Measurements from ENCODE around the gene QSOX1. TPM values are rescaled to one million over a fixed set of nuclear protein-coding genes. Genes with fewer than 3 reads are reported as not detected.
A peak's percentile ranks its signal among the peaks of the same experiment; 100 is the strongest.

The QSOX1 gene
- total RNA-seq, 1 donor from 2014 or later, result 97.8 TPM

DNA sequence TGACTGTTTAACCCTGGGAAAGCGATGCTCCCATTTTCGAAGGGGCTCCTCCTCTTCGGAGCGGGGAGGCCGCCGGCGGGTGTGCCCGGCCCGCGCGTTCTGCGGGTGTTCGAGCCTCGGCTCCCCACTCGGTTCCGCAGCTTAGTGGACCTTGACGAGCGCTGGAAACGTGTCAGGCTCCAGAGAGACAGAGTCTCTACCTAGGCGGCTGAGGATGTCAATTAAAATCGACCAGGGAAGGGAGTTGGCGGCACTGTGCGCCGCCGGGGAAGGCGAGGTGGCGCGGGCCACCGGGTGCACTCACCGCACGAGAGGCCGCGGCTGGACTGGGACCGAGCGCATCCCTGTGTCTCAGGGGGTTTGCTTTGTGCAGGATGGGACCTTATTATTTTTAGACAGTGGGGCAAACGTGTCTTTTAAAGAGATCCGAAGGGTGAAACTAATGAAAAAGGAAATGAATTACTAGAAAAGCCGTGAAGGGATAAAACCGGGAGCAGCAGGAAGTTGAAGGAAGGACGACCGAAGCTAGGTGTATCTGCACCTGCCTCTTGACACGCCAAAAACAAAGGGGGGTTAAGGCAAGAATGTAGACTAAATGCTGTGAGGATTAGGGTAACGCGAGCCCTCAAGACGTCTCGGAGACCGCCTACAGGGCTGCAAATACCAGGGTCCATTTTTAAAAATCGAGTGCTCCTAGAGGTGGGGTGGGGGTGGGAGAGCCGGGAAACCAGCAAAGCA is 81.0 kb downstream of the QSOX1 start:
- no peak for DNase-seq
- intact Hi-C loops (cut with DNase I), result no loop called here
- ATAC-seq (ENCODE audit: poor library complexity), result no peak

- ATAC-seq (ENCODE audit: poor library complexity) (no peak), DNase-seq (no peak)
- intact Hi-C loops (cut with DNase I), result no loop called here
These were observed 82.2 kb downstream of the QSOX1 start for GRCh38 chr1:180236698-180237509.

DNA sequence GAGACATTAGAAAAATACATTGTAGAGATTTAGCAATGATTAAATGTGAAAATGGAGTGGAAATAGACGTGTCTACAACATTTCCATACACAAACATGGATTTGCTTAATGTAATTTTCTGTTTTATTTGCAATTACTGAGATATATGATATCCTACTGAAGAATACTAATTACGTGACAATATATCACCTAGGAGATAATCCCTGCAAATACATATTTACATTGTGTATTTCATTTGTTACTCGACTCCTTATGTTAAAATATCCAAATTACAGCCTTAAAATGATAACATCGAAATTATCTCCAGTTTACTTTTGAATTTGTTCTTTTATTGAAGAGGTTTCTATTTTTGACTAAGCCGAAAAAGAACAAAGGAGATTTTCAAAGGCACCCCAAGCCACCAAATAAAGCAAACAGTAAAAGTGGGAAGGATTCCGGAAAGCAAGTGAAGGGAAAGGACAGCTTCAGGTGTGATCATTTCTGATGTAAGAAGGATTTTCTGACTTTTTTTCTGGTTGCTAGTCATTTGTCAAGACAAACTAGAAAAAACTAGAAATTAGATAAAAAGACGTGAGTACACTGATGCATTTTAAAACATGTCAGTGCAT is 83.3 kb downstream of the QSOX1 start:
- intact Hi-C loops (cut with DNase I), result no loop called here
- ATAC-seq (ENCODE audit: poor library complexity) (no peak), DNase-seq (no peak)

DNA sequence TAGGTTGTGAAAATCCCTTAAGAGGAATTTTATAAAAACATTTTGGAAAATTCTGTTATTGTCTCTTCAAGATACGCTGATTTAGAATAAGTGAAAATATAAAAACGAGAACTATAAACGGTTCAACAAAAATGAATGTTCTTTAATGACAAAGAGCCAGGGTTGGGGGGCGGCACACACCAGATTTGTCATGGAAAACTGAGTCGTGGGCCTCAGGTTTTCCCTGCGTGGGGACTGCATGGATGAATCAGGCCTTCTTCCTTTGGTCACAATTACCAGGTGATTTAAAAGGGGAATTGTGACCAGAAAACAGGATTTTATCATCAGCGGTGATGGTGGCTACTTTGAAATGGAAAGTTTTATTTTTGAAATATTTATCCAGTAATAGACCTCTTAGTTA is 84.0 kb downstream of the QSOX1 start:
- DNase-seq, result no peak
- ATAC-seq (ENCODE audit: poor library complexity), result no peak
- intact Hi-C loops (cut with DNase I), result no loop called here

DNA sequence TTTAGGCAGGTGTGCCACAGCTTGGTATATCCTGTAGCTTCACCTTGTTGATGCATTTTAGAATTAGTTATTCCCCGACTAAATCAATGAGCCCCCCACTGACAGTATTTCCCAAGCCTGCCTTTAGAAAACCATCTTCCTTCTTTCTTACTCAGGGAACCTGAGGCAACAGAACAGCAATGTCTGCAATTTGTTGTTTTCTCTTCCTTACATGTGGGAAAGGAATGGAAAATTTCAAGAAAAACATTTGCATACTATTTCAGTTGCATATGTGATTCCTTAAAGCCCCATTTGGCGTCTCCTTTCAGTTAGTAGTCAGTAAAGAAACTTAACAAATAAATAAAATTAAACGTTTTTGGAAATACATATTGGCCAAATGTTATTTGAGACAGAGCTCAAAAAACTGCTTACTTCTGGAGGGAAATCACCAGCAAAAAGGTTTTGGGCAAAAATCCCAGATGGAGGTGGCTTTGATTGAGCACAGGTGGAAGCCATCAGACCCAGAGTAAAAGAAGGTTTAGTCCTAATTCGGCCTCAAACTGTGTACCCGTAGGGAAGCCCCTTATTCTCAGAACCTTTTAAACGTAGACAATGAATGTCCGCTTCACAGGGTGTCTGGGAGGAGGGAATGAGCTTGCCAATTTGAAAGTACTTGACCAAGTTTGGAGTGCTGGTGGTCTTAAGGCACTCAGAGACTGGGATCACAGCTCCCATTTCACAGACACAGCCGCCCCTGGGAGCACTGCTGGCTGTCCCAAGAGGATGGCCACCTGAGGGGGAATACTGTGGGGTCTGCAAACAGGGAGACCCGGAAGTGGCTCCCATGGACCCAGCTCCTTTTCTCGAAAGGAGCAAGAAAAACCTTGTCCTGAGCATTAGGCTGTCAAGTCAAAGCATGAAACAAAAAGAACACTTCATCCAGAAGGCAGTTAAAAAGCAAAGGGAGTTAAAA is 84.8 kb downstream of the QSOX1 start:
- intact Hi-C loops (cut with DNase I), result no loop called here
- ATAC-seq (ENCODE audit: poor library complexity) (no peak), DNase-seq (no peak)

DNA sequence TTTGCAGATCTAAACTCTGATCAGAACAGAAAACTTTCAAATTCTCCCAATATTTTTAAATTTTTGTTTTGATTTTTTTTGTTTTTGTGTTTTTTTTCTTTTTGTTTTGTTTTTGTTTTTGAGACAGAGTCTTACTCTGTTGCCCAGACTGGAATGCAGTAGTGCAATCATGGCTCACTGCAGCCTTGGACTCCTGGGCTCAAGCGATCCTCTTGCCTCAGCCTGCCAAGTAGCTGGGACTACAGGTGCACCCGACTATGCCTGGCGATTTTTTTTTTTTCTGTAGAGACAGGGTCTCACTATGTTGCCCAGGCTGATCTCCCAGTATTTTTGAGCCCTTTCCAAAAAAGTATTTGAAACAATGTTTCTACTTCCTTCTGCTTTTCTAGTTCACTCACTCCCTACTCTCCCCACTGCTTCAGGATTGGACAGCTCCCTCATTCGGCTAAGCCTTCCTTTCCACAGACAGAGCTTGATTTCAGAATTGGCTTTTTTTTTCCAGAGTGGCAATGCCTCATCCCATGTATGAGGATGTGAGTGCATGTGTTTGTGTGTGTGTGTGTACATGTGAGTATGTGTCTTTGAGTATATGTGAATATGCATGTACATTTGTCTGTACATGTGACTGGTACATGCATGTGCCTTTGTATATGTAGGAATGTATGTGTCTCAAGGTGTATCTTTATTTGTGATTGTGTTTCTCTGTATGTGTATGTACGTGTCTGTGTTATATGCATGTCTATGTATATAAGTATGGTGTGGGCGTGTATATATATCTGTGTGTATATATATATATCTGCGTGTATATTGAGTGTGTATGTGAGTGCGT is 87.3 kb downstream of the QSOX1 start:
- no peak for ATAC-seq (ENCODE audit: poor library complexity)
- DNase-seq, result no peak
- intact Hi-C loops (cut with DNase I), result no loop called here

DNA sequence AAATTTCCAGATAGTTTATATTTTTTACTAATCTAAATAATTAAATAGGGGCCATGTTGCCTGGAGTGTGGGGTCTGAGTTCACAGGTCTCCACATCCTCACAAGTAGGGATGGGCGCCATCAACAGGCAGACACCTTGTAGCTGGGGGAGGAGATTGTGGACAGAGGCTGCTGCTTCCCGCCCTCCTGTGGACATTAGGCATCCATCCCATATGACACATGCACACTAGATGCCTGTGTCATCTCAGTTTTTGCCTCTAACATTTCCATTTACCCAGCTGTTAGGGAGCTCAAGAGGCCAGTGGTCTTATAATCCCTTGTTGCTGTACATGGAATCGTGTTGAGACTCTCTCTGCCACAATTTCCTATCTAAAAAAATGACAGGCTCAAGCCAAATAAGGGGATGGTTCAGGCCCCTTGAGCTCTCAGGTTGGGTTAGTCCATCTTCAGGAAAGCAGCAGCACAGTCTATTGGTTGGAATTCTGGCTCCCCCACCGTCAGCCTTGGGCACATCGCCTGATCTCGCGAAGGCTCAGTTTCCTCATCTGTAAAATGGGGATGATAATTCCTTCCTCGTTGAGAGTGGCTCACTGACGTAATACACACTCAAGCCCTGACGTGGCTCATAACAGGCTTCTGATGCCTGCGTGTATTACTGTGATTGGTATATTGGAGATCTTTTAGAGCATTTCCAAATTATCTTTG is 89.0 kb downstream of the QSOX1 start:
- intact Hi-C loops (cut with DNase I), result no loop called here
- DNase-seq (peak; percentile 8), ATAC-seq (ENCODE audit: poor library complexity) (no peak)

GRCh38 chr1:180244840-180245239 is 90.2 kb downstream of the QSOX1 start:
- DNase-seq, result no peak
- intact Hi-C loops (cut with DNase I), result no loop called here

GRCh38 chr1:180246579-180246978 is 91.9 kb downstream of the QSOX1 start:
- DNase-seq (no peak), ATAC-seq (ENCODE audit: poor library complexity) (no peak)
- intact Hi-C loops (cut with DNase I), result no loop called here

More at GRCh38 chr1:180244840-180245239, 90.2 kb downstream of the QSOX1 start:
- ATAC-seq (ENCODE audit: poor library complexity), result no peak

DNA sequence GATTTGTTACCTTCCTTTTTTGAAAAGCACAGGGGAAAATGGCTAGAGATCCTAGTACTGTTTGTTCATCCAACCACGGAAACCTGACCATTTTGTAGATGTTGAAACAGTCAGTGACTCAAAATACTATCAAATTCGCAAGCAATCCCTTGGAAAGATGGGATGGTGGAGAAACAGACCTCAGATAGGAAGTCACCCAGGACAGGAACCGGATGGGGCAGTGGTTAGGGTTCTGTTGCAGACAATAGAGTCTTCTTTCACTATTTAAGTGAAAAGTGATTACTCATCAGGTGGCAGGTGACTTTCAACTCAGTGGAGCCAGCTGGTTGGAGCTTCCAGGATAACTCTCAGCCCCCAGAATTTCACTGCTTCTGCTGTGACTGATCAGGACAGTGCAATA is 92.4 kb downstream of the QSOX1 start:
- intact Hi-C loops (cut with DNase I), result no loop called here

DNA sequence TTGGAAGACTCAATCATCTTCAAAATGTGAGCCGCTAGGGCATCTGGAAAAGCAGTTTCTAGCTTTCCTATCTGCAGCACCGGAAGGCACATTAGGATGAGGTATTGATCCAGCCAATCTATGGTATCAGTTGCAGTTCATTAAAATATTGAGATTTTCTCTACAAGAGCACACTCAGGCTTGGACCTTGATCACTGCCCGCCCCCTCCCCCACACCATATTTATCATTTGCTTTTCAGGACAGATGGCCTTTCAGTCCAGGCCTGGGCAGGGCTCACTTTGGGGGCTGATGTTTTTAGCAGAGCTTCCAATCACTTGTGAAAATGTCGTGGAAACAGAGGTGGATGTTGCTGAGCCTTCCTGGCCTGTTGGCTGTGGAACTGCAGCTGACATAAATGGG is 92.9 kb downstream of the QSOX1 start:
- intact Hi-C loops (cut with DNase I), result no loop called here
- ATAC-seq (ENCODE audit: poor library complexity) (no peak), DNase-seq (peak; percentile 14)

More for the DNA sequence above, 92.4 kb downstream of the QSOX1 start:
- ATAC-seq (ENCODE audit: poor library complexity) (no peak), DNase-seq (peak; percentile 8)

DNA sequence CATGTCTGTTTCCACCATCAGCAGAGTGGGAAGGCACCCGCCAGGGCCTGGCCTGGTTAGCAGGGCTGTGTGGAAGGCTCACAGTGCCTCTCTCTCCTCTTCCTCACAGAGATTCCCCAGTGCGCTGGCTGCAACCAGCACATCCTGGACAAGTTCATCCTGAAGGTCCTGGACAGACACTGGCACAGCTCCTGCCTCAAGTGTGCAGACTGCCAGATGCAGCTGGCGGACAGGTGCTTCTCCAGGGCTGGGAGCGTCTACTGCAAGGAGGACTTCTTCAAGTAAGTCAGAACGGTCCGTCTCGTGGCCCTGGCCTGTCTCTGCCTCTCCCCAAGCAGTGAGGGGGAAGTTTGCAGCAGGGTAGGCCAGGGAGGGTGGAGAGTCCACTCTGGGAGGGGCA is 93.5 kb downstream of the QSOX1 start:
- DNase-seq (peak; percentile 5), ATAC-seq (ENCODE audit: poor library complexity) (no peak)
- intact Hi-C loops (cut with DNase I), result no loop called here

DNA sequence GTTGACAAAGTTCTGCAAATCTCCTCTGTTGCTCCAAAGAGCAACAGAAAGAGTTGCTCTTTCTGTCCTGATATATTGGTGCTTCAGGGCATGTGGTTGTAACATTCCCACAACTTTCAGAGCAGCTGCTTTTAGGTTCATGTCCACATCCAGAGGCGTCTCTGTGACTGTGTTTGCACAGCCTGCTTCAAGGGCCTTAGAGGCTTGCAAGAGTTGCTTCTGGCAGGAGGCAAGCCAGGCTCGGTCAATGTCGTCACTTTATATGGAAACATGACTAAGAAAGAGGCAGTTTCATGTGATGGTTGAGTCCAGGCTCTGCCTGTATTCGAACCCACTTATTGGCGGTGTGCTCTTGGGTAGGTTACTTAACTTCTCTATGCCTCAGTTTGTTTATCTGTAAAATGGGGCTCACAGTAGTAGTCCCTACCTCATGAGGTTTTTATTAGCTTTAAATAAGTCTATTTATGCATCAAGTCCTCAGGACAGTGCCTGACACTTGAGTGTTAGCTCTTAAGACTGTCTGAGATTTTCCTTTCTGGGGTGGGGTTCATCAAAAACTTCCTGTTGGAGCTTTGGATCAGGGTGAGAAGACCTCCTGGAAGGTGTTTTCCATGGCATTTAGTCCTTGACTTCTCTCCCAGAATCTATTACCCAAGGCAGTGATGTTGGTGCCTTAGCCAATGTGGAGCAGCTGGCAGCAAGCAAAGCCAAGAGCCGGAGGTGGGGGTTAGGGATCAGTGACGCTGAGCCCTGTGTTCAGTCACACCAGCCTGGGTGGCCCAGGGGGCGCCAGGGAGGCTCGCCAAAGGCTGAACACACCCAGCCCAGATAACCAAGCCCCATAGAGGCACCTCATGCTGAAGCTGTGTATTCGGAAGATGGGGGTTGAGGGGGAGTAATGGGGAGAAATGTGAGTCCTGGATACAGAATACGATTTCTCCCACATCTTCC is 94.3 kb downstream of the QSOX1 start:
- intact Hi-C loops (cut with DNase I), result no loop called here
- peak; percentile 34 for DNase-seq
- no peak for ATAC-seq (ENCODE audit: poor library complexity)

- ATAC-seq (ENCODE audit: poor library complexity) (no peak), DNase-seq (peak; percentile 33)
- intact Hi-C loops (cut with DNase I), result loop anchor here (5.0 kb wide), 1 partner anchor 232 kb away; no protein-coding TSS in a partner anchor
These were observed 95.2 kb downstream of the QSOX1 start for GRCh38 chr1:180249725-180250498.

- intact Hi-C loops (cut with DNase I), result loop anchor here (5.0 kb wide), 1 partner anchor 232 kb away; no protein-coding TSS in a partner anchor
- ATAC-seq (ENCODE audit: poor library complexity) (no peak), DNase-seq (peak; percentile 4)
These were observed 95.8 kb downstream of the QSOX1 start for GRCh38 chr1:180250499-180250770.

Data from Right ventricle myocardium superior (tissue), 1 donor.